ENCODE data around the gene TGFBI. TPM values are rescaled to one million over a fixed set of nuclear protein-coding genes. Genes with fewer than 3 reads are reported as not detected.

TGFBI gene
- total RNA-seq, 1 donor from 2014 or later, result 620 TPM

- Mint-ChIP-seq H3K4me1 (ENCODE audit: low read depth) (peaks cover 54% of the 10 kb centered on the region), H3K4me3 (ENCODE audit: unreplicated experiment) (no peak overlapping the region), H3K9me3 (ENCODE audit: low read depth) (no peaks in the 10 kb centered on the region), H3K27me3 (ENCODE audit: low read depth) (no peaks in the 10 kb centered on the region), H3K36me3 (ENCODE audit: low read depth) (no peaks in the 10 kb centered on the region), H3K27ac (ENCODE audit: unreplicated experiment) (peak overlapping the region; percentile 77)
- no peak for TF ChIP-seq CTCF (IDR thresholded peaks at IDR 0.05)
- no peak for DNase-seq (ENCODE audit: low spot score)
These were observed 21.5 kb upstream of the TGFBI start for GRCh38 chr5:136007271-136007670.

- DNase-seq (ENCODE audit: low spot score), result no peak
- peak overlapping the region; percentile 42 for H3K27ac Mint-ChIP-seq (ENCODE audit: unreplicated experiment)
- no peak for TF ChIP-seq CTCF (IDR thresholded peaks at IDR 0.05)
- no peaks in the 10 kb centered on the region for H3K9me3 Mint-ChIP-seq (ENCODE audit: low read depth)
- H3K27me3 Mint-ChIP-seq (ENCODE audit: low read depth), result no peaks in the 10 kb centered on the region
- peaks cover 75% of the 10 kb centered on the region for H3K4me1 Mint-ChIP-seq (ENCODE audit: low read depth)
- H3K36me3 Mint-ChIP-seq (ENCODE audit: low read depth), result no peaks in the 10 kb centered on the region
- no peak overlapping the region for H3K4me3 Mint-ChIP-seq (ENCODE audit: unreplicated experiment)
These were observed 17.3 kb upstream of the TGFBI start for GRCh38 chr5:136011414-136012001.

GRCh38 chr5:136012041-136012804, 16.6 kb upstream of the TGFBI start:
- H3K9me3 Mint-ChIP-seq (ENCODE audit: low read depth), result peaks cover 1% of the 10 kb centered on the region
- no peak overlapping the region for H3K4me3 Mint-ChIP-seq (ENCODE audit: unreplicated experiment)
- H3K27me3 Mint-ChIP-seq (ENCODE audit: low read depth), result no peaks in the 10 kb centered on the region
- no peak for TF ChIP-seq CTCF (IDR thresholded peaks at IDR 0.05)
- no peak for DNase-seq (ENCODE audit: low spot score)
- H3K36me3 Mint-ChIP-seq (ENCODE audit: low read depth), result no peaks in the 10 kb centered on the region
- peaks cover 73% of the 10 kb centered on the region for H3K4me1 Mint-ChIP-seq (ENCODE audit: low read depth)
- H3K27ac Mint-ChIP-seq (ENCODE audit: unreplicated experiment), result peak overlapping the region; percentile 42

GRCh38 chr5:136013559-136013958, 15.2 kb upstream of the TGFBI start:
- Mint-ChIP-seq H3K27ac (ENCODE audit: unreplicated experiment) (peak overlapping the region; percentile 81), H3K27me3 (ENCODE audit: low read depth) (no peaks in the 10 kb centered on the region), H3K4me1 (ENCODE audit: low read depth) (peaks cover 76% of the 10 kb centered on the region), H3K36me3 (ENCODE audit: low read depth) (no peaks in the 10 kb centered on the region), H3K9me3 (ENCODE audit: low read depth) (peaks cover 4% of the 10 kb centered on the region), H3K4me3 (ENCODE audit: unreplicated experiment) (no peak overlapping the region)
- TF ChIP-seq CTCF (IDR thresholded peaks at IDR 0.05), result no peak
- no peak for DNase-seq (ENCODE audit: low spot score)

GRCh38 chr5:136014049-136015002, 14.5 kb upstream of the TGFBI start:
- peaks cover 4% of the 10 kb centered on the region for H3K9me3 Mint-ChIP-seq (ENCODE audit: low read depth)
- no peaks in the 10 kb centered on the region for H3K36me3 Mint-ChIP-seq (ENCODE audit: low read depth)
- H3K4me3 Mint-ChIP-seq (ENCODE audit: unreplicated experiment), result no peak overlapping the region
- peaks cover 80% of the 10 kb centered on the region for H3K4me1 Mint-ChIP-seq (ENCODE audit: low read depth)
- DNase-seq (ENCODE audit: low spot score), result no peak
- peak overlapping the region; percentile 81 for H3K27ac Mint-ChIP-seq (ENCODE audit: unreplicated experiment)
- no peak for TF ChIP-seq CTCF (IDR thresholded peaks at IDR 0.05)
- H3K27me3 Mint-ChIP-seq (ENCODE audit: low read depth), result no peaks in the 10 kb centered on the region

All from chondrocyte (in vitro differentiated cells).